Hepatic stellate cell (primary cell): Measurements from ENCODE around the gene ZDHHC20.

ENCODE experiments used
- DNase-seq: peaks from one replicate; pipeline ENCODE4 v3.0.0; 2011; ENCODE audit warnings: low spot score

Gene ZDHHC20

DNA sequence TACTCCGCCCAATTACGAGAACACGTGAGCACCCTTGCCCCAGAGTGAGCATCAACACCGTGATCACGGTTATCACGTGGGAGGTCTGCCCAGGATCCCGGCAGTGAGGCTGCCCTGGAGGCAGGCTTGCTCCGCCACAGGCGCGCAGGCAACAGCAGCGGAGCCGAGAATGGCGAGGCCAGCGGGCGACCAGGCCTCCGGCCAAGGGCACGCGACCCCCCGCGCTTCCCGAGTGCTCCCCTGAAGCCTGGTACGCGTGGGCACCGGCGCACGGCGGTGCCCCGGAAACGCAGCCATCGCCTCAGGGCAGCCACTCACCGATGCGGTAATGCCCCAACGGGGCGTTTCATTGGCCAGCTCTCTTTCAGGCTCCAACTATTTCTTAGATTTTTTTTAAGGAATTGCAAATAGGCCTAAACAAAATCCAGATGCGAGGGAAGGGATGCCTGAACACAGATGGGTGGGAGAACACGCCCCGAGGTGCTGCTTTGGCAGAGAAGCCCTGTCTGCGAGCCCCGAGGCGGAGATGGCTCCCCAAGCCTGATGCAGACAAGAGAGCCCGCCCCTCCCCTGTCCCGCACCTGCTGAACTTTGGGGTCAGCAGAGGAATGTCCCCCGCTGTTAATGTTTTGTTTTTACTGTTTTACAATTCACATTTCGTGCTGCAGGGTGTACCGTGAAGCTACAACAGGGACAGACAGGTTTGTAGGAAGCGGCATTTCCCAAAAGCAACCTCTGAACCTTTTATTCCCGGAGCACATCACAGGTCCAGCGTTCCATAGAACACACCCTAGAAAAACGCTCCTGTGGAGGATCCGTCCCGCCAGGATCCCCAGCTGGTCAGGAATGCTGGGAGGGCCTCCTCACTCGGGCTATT lies 132.7 kb downstream of the ZDHHC20 start:
- peak; percentile 44 for DNase-seq

GRCh38 chr13:21324803-21325202 lies 134.3 kb downstream of the ZDHHC20 start:
- DNase-seq: no peak

DNA sequence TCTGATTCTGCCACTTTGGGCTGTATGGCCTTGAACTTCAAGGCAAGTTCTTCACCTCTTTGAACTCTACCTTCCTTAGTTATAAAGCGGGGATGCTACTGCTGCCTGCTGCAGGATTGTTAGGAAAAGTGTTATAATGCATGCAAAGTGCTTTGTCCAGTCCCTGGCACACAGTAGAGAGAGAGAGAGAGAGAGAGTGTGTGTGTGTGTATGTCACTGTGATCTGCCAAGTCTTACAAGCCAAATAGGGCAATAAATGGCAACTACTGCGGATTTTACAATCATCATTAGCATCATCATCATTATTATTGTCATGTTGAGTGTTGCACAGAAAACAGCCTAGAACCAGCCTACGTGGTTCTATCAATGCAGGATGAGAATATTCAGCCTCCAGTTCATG lies 136.1 kb downstream of the ZDHHC20 start:
- DNase-seq: no peak
